Stomach (tissue), 9 donors: ENCODE results near the gene SYF2. TPM values are rescaled to one million over a fixed set of nuclear protein-coding genes. Genes with fewer than 3 reads are reported as not detected.

ENCODE experiments used
- DNase-seq, 2 donors: peaks; one replicate each; pipeline versions ENCODE4 v3.0.0 to v3.0.0-alpha.2; 2013 to 2019
- H3K27ac ChIP-seq, 5 donors: fragments of 200-600 bp in 4 of 5; sonication (generic) in 4 of 5; one replicate each; pipeline ENCODE4 v1.5.1; 2013 to 2019; ENCODE audit warnings: mild to moderate bottlenecking in 1 of 5, moderate library complexity in 1 of 5
- H3K27me3 ChIP-seq, 3 donors: fragments of 200-600 bp; sonication (generic); one replicate each; pipeline ENCODE4 v1.5.1; 2017 to 2019; ENCODE audit warnings: mixed run types in 1 of 3
- H3K36me3 ChIP-seq, 4 donors: fragments of 200-600 bp; sonication (generic); 1 replicate in 3 of 4; 2 replicates in 1 of 4; pipeline ENCODE4 v1.5.1; 2016 to 2019
- H3K4me1 ChIP-seq, 4 donors: fragments of 200-600 bp; sonication (generic); one replicate each; pipeline ENCODE4 v1.5.1; 2016 to 2019
- H3K4me3 ChIP-seq, 4 donors: fragments of 200-600 bp; sonication (generic) in 3 of 4; one replicate each; pipeline ENCODE4 v1.5.1; 2016 to 2019; ENCODE audit warnings: mild to moderate bottlenecking in 1 of 4
- H3K9me3 ChIP-seq, 4 donors: fragments of 200-600 bp; sonication (generic); one replicate each; pipeline ENCODE4 v1.5.1; 2016 to 2019
- CTCF ChIP-seq, 7 experiments: fragments of 450-650 bp in 4 of 7; fragments of 200-600 bp in 3 of 7; sonication (generic) in 3 of 7; IDR thresholded peaks; one replicate each; pipeline ENCODE4 v1.5.1; 2016 to 2019; ENCODE audit warnings: antibody characterized with exemption in 7 of 7, control low read depth in 2 of 7, mild to moderate bottlenecking in 1 of 7
- EP300 ChIP-seq: sonication (generic); formaldehyde crosslinking; IDR thresholded peaks from one replicate; pipeline ENCODE4 v1.6.1; 2017; ENCODE audit warnings: antibody characterized with exemption
- POLR2A ChIP-seq, 4 donors: fragments of 450-650 bp; IDR thresholded peaks; one replicate each; pipeline ENCODE4 v1.6.1; 2016; ENCODE audit warnings: antibody characterized with exemption in 4 of 4, control low read depth in 2 of 4, mild to moderate bottlenecking in 1 of 4, moderate library complexity in 1 of 4
- POLR2AphosphoS5 ChIP-seq, 3 donors: sonication (generic); formaldehyde crosslinking; IDR thresholded peaks; one replicate each; pipeline ENCODE4 v1.6.1; 2016; ENCODE audit warnings: antibody characterized with exemption in 3 of 3
- WGBS, 5 donors: extraction: QIAGEN DNeasy Blood & Tissue Kit in 3 of 5; methylation state at CpG; one replicate each; pipeline versions ENCODE4 v1.1.5 to v1.1.7; 2013 to 2018; 5-methylcytosine and 5-hydroxymethylcytosine counted together
- intact Hi-C: fragments of 100-400 bp; cut with DNase I; formaldehyde crosslinking; loops from one replicate; pipeline ENCODE4 v1.15.1; 2023; ENCODE audit warnings: low total_unique reads
- polyA plus RNA-seq, 3 donors: library from polyadenylated mRNA; stranded (reverse); fragments of 200-250 nt; gene quantifications; one replicate each; pipeline ENCODE4 v1.2.3, GENCODE V29; 2013
- total RNA-seq, 5 donors: library from RNA; depleted of rRNA; stranded (reverse); fragments of >200 nt; gene quantifications; one replicate each; pipeline versions ENCODE4 v1.1.0 to v1.2.3, GENCODE V29; 2014 to 2016
- donor health status: healthy with polysubstance abuse.
- donor health status: Bipolar disorder and iron deficiency.
- donor health status: healthy.

SYF2 gene
- total and polyA plus RNA-seq, 8 donors = 17.9 to 146 (median 54.9) TPM

DNA sequence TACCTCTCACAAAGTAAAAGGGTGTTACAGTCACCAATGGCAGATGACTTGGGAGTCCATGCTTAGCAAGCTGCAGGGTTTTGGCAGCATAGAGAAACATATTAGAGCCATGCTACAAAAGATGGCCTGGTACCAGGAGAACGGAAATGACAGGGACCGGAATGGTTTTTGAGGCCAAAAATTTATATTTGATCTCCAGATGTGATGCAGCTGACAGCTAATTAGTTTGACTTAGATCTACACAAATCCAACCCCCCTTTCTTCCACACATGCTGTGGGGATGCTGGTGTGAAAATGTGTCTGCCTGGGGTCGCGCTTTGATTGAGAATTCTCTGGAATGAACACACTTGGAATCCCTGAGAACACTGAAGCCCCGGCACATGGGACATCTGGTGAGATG, 26.5 kb downstream of the SYF2 start:
- no peak overlapping the region for H3K27ac ChIP-seq
- H3K27me3 ChIP-seq = peaks cover 0 to 11% (median 0%) of the 10 kb centered on the region in 3 donors
- H3K4me1 ChIP-seq = no peaks in the 10 kb centered on the region
- TF ChIP-seq POLR2A (IDR thresholded peaks at IDR 0.05) (no peak), POLR2AphosphoS5 (IDR thresholded peaks at IDR 0.05) (no peak), CTCF (IDR thresholded peaks at IDR 0.05) (no peak), EP300 (no peak)
- intact Hi-C loops = loop anchor here (10.0 kb wide), 2 partner anchors 271 to 341 kb away; partner anchors contain the start of gene RUNX3
- no peak overlapping the region for H3K4me3 ChIP-seq
- WGBS, 5 donors = 82 to 92% (median 87%) methylated on average over 5 of the region's 5 CpGs
- no peaks in the 10 kb centered on the region for H3K9me3 ChIP-seq
- no peak for DNase-seq
- H3K36me3 ChIP-seq = no peaks in the 10 kb centered on the region

GRCh38 chr1:25204797-25205480, 27.4 kb downstream of the SYF2 start:
- Histone ChIP-seq H3K4me3 (no peak overlapping the region), H3K4me1 (no peaks in the 10 kb centered on the region), H3K27me3 (peaks cover 0 to 2% (median 0%) of the 10 kb centered on the region in 3 donors), H3K36me3 (no peaks in the 10 kb centered on the region), H3K27ac (no peak overlapping the region), H3K9me3 (no peaks in the 10 kb centered on the region)
- intact Hi-C loops = loop anchor here (10.0 kb wide), 2 partner anchors 270 to 340 kb away; partner anchors contain the start of gene RUNX3
- 55 to 64% (median 60%) methylated on average over 9 of the region's 9 CpGs for WGBS, 5 donors
- DNase-seq = peak in 1 of 2 donors; percentile 77
- peak in 5 of 7 experiments; percentile 62 to 84 (median 77) for TF ChIP-seq CTCF (IDR thresholded peaks at IDR 0.05)
- TF ChIP-seq POLR2AphosphoS5 (IDR thresholded peaks at IDR 0.05) = no peak

DNA sequence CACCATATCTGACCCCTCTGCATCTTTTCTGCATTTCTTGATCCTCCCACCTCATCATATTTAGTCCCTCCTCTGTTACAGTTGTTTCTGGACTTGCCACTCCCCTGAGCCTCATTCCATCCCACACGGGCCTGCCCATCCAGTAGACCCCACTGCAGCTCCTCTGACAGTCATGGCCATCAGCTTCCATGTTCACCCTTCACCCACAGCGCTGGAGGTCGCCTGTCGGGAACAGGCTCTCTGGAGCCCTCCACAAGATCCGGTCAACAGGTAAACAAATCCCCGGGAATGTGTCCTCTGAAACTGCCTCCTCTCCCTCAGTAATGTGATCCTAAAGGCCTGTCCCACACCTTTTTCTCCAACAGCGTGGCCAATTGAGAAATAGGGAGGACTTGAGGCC, 31.3 kb downstream of the SYF2 start:
- intact Hi-C loops = loop anchor here (10.0 kb wide), 2 partner anchors 266 to 336 kb away; partner anchors contain the start of gene RUNX3
- H3K27ac ChIP-seq = no peak overlapping the region
- peaks cover 10 to 18% (median 12%) of the 10 kb centered on the region in 4 donors for H3K4me1 ChIP-seq
- TF ChIP-seq EP300 (no peak), POLR2A (IDR thresholded peaks at IDR 0.05) (no peak), POLR2AphosphoS5 (IDR thresholded peaks at IDR 0.05) (no peak), CTCF (IDR thresholded peaks at IDR 0.05) (no peak)
- DNase-seq = no peak
- no peaks in the 10 kb centered on the region for H3K9me3 ChIP-seq
- no peaks in the 10 kb centered on the region for H3K27me3 ChIP-seq
- WGBS, 5 donors = 76 to 86% (median 78%) methylated on average over 7 of the region's 7 CpGs
- no peak overlapping the region for H3K4me3 ChIP-seq
- no peaks in the 10 kb centered on the region for H3K36me3 ChIP-seq

- Histone ChIP-seq H3K27ac (no peak overlapping the region), H3K4me3 (no peak overlapping the region), H3K9me3 (no peaks in the 10 kb centered on the region), H3K36me3 (no peaks in the 10 kb centered on the region), H3K27me3 (no peaks in the 10 kb centered on the region), H3K4me1 (peaks cover 10 to 18% (median 12%) of the 10 kb centered on the region in 4 donors)
- TF ChIP-seq POLR2A (IDR thresholded peaks at IDR 0.05) (no peak), POLR2AphosphoS5 (IDR thresholded peaks at IDR 0.05) (no peak), CTCF (IDR thresholded peaks at IDR 0.05) (no peak), EP300 (no peak)
- no peak for DNase-seq
- 84 to 90% (median 85%) methylated on average over 20 of the region's 20 CpGs for WGBS, 5 donors
- intact Hi-C loops = loop anchor here (10.0 kb wide), 2 partner anchors 265 to 335 kb away; partner anchors contain the start of gene RUNX3
These were observed 32.3 kb downstream of the SYF2 start for GRCh38 chr1:25199819-25200620.
